ENCODE data around the gene CCDC183.

The CCDC183 gene

DNA sequence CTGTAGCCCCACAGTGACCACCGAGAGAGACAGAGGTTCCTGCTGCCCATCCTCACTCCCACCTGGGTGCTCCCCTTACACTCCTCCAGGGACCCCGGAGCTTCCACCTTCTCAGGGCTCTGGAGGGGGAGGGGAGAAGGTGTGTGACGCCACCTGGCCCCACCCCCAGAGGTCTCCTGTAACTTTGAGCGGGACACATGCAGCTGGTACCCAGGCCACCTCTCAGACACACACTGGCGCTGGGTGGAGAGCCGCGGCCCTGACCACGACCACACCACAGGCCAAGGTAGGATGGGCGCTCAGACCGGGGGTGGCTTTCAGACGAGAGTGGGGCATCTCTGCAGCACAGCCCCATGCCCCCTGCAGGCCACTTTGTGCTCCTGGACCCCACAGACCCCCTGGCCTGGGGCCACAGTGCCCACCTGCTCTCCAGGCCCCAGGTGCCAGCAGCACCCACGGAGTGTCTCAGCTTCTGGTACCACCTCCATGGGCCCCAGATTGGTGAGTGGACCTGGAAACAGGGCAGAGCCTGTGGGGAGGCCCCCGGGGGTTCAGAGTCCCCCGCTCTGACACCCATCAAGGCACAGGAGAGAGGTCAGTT, 60.5 kb downstream of the CCDC183 start:
- Mint-ChIP-seq H3K27me3 (no peaks in the 10 kb centered on the region), H3K4me3 (no peak overlapping the region), H3K36me3 (ENCODE audit: low read depth) (no peaks in the 10 kb centered on the region), H3K27ac (no peak overlapping the region), H3K4me1 (ENCODE audit: low read depth) (no peaks in the 10 kb centered on the region), H3K9me3 (no peaks in the 10 kb centered on the region)

DNA sequence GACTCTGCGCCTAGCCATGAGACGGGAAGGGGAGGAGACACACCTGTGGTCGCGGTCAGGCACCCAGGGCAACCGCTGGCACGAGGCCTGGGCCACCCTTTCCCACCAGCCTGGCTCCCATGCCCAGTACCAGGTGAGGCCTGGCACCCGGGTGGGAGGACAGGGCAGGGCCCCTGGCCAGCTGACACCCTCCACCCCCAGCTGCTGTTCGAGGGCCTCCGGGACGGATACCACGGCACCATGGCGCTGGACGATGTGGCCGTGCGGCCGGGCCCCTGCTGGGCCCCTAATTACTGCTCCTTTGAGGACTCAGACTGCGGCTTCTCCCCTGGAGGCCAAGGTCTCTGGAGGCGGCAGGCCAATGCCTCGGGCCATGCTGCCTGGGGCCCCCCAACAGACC, 61.0 kb downstream of the CCDC183 start:
- Mint-ChIP-seq H3K4me1 (ENCODE audit: low read depth) (no peaks in the 10 kb centered on the region), H3K27ac (no peak overlapping the region), H3K27me3 (no peaks in the 10 kb centered on the region), H3K4me3 (no peak overlapping the region), H3K9me3 (no peaks in the 10 kb centered on the region), H3K36me3 (ENCODE audit: low read depth) (no peaks in the 10 kb centered on the region)

Data from stimulated activated naive CD8-positive, alpha-beta T cell treated with anti-CD3 and anti-CD28 coated beads, Interleukin-15, Interleukin-2, amounts not matched to agents 100 ng/mL and 50 ng/mL, for 24 hours (primary cell).